Left forelimb (tissue), 1 donor: Measurements from ENCODE around the gene ZNF124.

Experiments used
- DNase-seq: peaks from one replicate; pipeline ENCODE4 v3.0.0-alpha.2; 2018; ENCODE audit warnings: low spot score

The ZNF124 gene

DNA sequence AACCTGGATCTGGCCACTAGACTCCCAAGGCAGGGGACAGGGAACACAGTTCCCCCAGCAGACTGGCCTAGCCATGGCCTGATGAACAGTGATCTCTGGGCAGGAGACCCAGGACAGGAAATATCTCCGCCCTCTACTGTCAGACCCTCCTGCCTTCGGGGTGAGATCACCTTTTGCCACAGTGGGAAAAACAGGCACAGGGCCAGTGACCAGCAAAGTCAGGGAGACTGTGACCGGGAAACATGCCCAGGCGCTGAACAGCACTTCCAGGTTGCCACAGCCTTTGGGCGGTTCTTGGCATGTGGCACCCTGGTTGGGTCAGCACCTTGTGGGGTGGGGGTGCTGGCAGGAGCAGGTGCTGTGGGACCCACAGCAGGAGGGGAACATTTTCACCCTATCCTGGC is 58.7 kb downstream of the ZNF124 start:
- DNase-seq, result no peak

DNA sequence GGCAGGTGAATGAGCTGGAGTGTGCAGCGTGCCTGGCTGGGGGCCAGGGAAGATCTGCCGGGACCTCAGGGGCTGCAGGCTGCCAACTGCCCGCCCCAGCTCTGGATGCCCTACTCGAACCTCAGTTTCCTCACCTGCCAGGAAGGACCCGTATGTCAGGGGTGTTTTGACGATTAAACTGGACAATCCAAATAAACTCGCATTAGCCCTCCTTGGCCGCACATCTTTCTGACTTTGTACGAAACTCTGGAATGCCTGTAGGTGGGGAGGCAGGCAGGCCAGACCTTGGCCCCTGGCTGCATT is 59.4 kb downstream of the ZNF124 start:
- DNase-seq, result no peak

- DNase-seq, result no peak
Measured at GRCh38 chr1:247111700-247112478, 59.9 kb downstream of the ZNF124 start.

GRCh38 chr1:247111259-247111699 is 60.5 kb downstream of the ZNF124 start:
- no peak for DNase-seq

- no peak for DNase-seq
Measured at GRCh38 chr1:247110627-247111258, 61.1 kb downstream of the ZNF124 start.

DNA sequence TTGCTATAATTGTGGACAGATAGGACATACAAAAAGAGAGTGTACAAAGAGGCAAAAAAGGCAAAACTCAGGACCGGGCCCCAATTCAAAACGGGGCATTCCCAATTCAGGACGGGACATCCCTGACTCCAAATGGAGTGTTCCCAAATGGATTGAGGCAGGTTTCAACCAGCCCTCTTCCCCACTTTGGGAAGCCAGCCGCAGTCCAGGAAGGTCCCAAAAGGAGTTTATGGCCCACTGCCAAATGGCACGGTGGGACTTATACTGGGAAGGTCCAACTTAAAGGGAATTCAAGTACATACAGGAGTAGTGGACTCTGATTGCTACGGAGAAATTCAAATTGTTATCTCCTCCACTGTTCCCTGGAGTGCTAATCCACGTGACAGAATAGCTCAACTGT is 64.1 kb downstream of the ZNF124 start:
- no peak for DNase-seq

DNA sequence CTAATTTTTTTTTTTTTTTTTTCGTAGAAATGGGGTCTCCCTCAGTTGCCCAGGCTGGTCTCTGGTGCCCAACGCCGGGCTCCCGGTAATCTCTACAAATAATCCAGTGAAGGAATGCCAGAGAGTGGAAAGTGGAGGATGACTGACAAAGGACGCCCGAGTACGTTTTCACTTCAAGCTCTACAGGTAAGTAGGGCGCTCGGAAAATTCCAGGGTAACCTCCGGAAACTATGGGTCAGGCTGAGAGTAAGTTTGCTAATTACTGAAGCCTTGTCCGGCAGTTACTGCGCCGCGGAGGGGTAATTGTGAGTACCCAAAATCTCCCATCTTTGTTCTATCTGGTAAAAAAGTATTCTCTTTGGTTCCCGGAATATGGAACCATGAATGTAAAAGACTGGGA is 65.9 kb downstream of the ZNF124 start:
- DNase-seq, result no peak
